Loucy (cell line): ENCODE data around the gene LCE5A.
"Not testable (repeated sequence)": the region's sequence is repeated elsewhere in the genome, so short reads cannot be mapped to it uniquely, and the experiment has no call there.

Experiments used
- H2AFZ ChIP-seq: fragments of 200-600 bp; sonication (generic); 2 replicates; pipeline ENCODE4 v1.6.0; 2016; ENCODE audit warnings: antibody characterized with exemption, mild to moderate bottlenecking, low read length, moderate library complexity
- H3F3A ChIP-seq: fragments of 200-600 bp; 2 replicates; pipeline ENCODE4 v1.6.0; 2016; ENCODE audit warnings: antibody characterized with exemption, low read depth, mild to moderate bottlenecking
- H3K27me3 ChIP-seq: fragments of 200-600 bp; sonication (generic); 2 replicates; pipeline ENCODE4 v1.6.1; 2014; ENCODE audit warnings: low read length, mild to moderate bottlenecking; ENCODE audit not compliant: insufficient read depth, poor library complexity, severe bottlenecking
- H3K36me3 ChIP-seq: fragments of 200-600 bp; sonication (generic); 2 replicates; pipeline ENCODE4 v1.6.1; 2016; ENCODE audit warnings: low read length; ENCODE audit not compliant: insufficient read depth
- H3K4me1 ChIP-seq: fragments of 200-600 bp; sonication (generic); 2 replicates; pipeline ENCODE4 v1.5.1; 2014; ENCODE audit warnings: low read length, mild to moderate bottlenecking; ENCODE audit not compliant: insufficient read depth, poor library complexity, severe bottlenecking
- H3K4me2 ChIP-seq: fragments of 200-600 bp; sonication (generic); 2 replicates; pipeline ENCODE4 v1.6.0; 2014; ENCODE audit warnings: antibody characterized with exemption, low read length, low read depth, mild to moderate bottlenecking; ENCODE audit not compliant: poor library complexity, severe bottlenecking
- H3K4me3 ChIP-seq: fragments of 200-600 bp; sonication (generic); 2 replicates; pipeline ENCODE4 v1.5.1; 2014; ENCODE audit warnings: low read length, mild to moderate bottlenecking, mixed read lengths; ENCODE audit not compliant: poor library complexity, severe bottlenecking
- H3K79me2 ChIP-seq: fragments of 200-600 bp; sonication (generic); 2 replicates; pipeline ENCODE4 v1.6.1; 2014; ENCODE audit warnings: low read length; ENCODE audit not compliant: insufficient read depth
- H3K9ac ChIP-seq: fragments of 200-600 bp; sonication (generic); 2 replicates; pipeline ENCODE4 v1.6.0; 2014; ENCODE audit warnings: mild to moderate bottlenecking, low read depth, low read length, moderate library complexity; ENCODE audit not compliant: poor library complexity, severe bottlenecking
- H3K9me2 ChIP-seq: fragments of 200-600 bp; sonication (generic); replicated peaks from 2 replicates; pipeline ENCODE4 v1.6.1; 2016; ENCODE audit warnings: low read depth, low read length, mixed read lengths
- H3K9me3 ChIP-seq: fragments of 200-600 bp; sonication (generic); 2 replicates; pipeline ENCODE4 v1.6.1; 2014; ENCODE audit warnings: mild to moderate bottlenecking, antibody characterized with exemption, low read length, low read depth; ENCODE audit not compliant: insufficient read depth
- H4K20me1 ChIP-seq: fragments of 200-600 bp; sonication (generic); 2 replicates; pipeline ENCODE4 v1.6.0; 2014; ENCODE audit warnings: antibody characterized with exemption, low read length, mild to moderate bottlenecking; ENCODE audit not compliant: insufficient read depth, poor library complexity, severe bottlenecking
- CTCF ChIP-seq: fragments of 200-600 bp; sonication (generic); conservative IDR thresholded peaks from 2 replicates; pipeline ENCODE4 v1.5.1; 2014; ENCODE audit warnings: mild to moderate bottlenecking, antibody characterized with exemption, low read length
- EZH2phosphoT487 ChIP-seq: fragments of 200-600 bp; IDR thresholded peaks from 2 replicates; pipeline ENCODE4 v1.6.1; 2018; ENCODE audit warnings: antibody characterized with exemption, mild to moderate bottlenecking, moderate library complexity, borderline replicate concordance

LCE5A gene

GRCh38 chr1:152491537-152491936 is 19.1 kb upstream of the LCE5A start:
- not testable (repeated sequence) for H3K79me2 ChIP-seq, H3K9me2 ChIP-seq, H3K36me3 ChIP-seq, H3K27me3 ChIP-seq, H3K9me3 ChIP-seq, H3K4me2 ChIP-seq, H3K4me1 ChIP-seq, H3K4me3 ChIP-seq, H4K20me1 ChIP-seq, H2AFZ ChIP-seq, H3K9ac ChIP-seq, H3F3A ChIP-seq
- peak; percentile 43 for TF ChIP-seq CTCF

GRCh38 chr1:152495066-152495675 is 15.4 kb upstream of the LCE5A start:
- Histone ChIP-seq H3F3A (no peaks in the 10 kb centered on the region), H3K27me3 (no peaks in the 10 kb centered on the region), H3K9ac (no peak overlapping the region), H3K9me3 (no peaks in the 10 kb centered on the region), H3K36me3 (no peaks in the 10 kb centered on the region), H4K20me1 (no peaks in the 10 kb centered on the region), H3K4me3 (no peak overlapping the region), H2AFZ (no peak overlapping the region), H3K4me2 (no peak overlapping the region), H3K4me1 (no peaks in the 10 kb centered on the region), H3K9me2 (no peaks in the 10 kb centered on the region), H3K79me2 (no peaks in the 10 kb centered on the region)
- TF ChIP-seq EZH2phosphoT487: no peak
- peak; percentile 76 for TF ChIP-seq CTCF

GRCh38 chr1:152497273-152497672 is 13.3 kb upstream of the LCE5A start:
- no peak overlapping the region for H2AFZ ChIP-seq
- H3K36me3 ChIP-seq: no peaks in the 10 kb centered on the region
- H3K4me1 ChIP-seq: no peaks in the 10 kb centered on the region
- H3K4me2 ChIP-seq: no peak overlapping the region
- H4K20me1 ChIP-seq: no peaks in the 10 kb centered on the region
- no peaks in the 10 kb centered on the region for H3K79me2 ChIP-seq
- no peak overlapping the region for H3K9ac ChIP-seq
- H3K9me3 ChIP-seq: no peaks in the 10 kb centered on the region
- TF ChIP-seq EZH2phosphoT487 (no peak), CTCF (peak; percentile 59)
- no peaks in the 10 kb centered on the region for H3K9me2 ChIP-seq
- H3F3A ChIP-seq: no peaks in the 10 kb centered on the region
- no peaks in the 10 kb centered on the region for H3K27me3 ChIP-seq
- no peak overlapping the region for H3K4me3 ChIP-seq
